HG03159 (cell line): ENCODE data around the gene FRAS1.
"Not testable (repeated sequence)": the region's sequence is repeated elsewhere in the genome, so short reads cannot be mapped to it uniquely, and the experiment has no call there.

Experiments
- ATAC-seq: cut with Tn5 transposase; IDR thresholded peaks from one replicate; pipeline ENCODE4 v1.9.1; 2021; ENCODE audit warnings: mild to moderate bottlenecking, moderate library complexity; ENCODE audit not compliant: unreplicated experiment

Gene FRAS1

DNA sequence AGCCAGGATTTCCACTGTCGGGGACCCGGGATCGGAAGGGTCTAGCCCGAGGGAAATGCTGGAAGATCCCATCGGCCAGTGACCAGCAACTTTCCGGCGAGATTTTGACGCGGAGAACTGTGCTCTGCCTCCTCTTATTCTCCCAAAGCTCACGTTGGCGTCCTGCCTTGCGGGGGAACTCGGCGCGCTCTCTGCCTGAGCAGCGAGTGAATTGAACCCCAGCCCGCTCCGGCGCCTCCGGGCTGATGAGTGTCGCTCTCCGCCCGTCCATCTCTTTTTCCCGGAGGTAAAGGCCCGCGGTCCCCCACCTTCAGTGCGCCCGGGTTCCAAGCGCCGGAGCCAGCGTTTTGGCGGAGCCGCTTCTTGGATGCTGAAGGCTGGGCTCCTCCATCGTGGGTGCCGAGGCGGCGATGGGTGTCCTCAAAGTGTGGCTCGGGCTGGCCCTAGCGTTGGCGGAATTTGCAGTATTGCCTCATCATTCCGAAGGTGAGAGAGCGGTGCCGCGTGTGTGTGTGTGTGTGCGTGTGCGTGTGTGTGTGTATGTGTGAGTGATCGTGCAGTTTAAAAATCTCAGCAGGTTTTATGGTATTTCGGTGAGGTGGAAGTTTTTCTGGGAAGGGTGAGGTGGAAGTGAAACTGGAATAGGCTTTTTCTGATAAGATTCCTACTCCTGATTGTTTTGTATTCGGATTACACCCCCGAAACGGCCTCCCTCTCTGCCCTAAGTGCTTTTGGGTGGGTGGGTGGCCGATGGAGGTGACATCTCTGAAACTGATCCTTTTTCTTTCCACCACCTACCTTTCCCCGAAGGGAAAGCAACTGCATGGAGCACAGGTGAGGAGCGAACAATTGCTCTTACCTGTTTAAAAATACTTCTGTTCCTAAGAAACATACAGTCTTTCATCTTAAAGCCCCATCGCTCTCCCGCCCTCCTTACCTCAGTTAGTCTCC is 752 bp downstream of the FRAS1 start:
- no peak for ATAC-seq

DNA sequence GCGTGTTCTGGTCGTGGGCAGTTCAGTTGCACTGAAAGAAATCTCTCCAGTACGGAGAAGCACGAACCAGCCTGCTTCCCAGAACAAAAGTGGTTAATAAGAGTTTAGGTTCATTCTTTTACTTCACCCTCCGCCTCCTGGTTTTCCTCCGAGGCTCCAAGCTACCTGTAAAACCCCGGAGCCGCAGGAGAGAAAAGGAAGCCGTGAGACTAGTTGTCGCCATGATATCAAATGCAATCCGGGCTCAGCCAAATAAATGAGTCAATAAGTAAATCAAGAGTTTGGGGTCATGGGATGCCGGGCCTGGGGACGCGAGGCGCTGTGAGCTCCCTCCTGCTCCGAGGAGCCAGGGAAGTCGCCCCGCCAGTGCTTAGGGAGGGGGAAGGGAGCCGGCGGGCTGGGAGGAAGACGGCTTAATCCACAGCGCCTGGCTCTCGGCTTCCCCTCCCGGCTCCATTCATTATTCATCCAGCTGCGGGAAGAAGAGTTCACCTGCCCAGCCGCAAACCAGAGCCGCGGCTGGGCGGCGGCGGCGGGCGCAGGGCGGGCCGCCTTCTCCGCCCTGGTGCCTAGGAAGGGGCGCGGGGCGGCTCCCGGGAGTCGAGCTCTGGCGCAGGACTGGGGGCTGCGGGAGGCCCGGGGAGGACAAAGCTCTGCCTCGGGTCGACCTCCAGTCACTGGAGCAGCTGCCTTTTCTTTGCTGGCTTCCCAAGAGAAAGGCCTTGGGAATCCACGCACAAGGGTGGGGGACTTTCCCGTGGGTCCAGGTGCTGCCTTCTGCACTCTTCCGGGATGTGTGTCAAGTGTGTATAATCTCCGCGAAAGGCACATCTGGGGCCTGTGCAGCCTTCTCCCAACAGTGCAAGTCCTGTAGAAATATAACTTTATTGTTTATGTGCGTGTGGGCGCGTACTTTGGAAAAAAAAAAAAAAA is 1.7 kb downstream of the FRAS1 start:
- no peak for ATAC-seq

DNA sequence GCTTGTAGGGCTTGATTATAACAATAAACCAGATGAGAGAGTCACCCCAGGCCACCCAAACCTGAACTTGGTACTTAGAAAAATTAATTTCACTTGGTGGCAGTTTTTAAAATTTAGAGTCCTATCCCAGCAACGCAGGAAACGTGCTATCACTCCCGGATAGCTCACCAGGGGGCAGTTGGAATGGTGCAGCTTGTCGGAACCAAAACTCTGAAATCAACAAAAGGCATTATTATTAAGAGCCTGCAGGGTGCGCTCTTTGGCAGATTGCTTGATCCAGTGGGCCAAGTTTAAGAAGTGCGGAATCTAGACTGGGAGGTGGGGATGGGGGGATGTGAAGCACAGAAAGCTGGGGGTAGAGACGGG is 2.4 kb downstream of the FRAS1 start:
- ATAC-seq = no peak

DNA sequence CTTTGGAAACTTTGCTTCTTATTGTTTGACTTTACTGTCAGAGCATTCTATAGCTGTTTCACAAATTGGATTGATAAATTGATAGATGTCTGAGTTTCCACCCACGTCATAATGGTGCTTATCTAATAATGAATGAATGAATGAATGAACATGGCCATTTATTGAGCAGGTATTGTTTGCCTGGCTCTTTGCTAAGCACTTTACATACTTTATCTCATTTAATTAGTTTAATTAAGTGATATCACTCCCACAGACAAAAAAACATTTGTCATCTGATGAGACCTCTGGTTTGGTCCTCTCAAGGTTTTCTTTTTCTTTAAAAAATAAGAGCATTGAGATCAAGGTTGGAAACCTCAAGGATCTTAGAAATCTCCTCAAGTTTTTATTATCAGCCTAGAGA is 2.8 kb downstream of the FRAS1 start:
- no peak for ATAC-seq

DNA sequence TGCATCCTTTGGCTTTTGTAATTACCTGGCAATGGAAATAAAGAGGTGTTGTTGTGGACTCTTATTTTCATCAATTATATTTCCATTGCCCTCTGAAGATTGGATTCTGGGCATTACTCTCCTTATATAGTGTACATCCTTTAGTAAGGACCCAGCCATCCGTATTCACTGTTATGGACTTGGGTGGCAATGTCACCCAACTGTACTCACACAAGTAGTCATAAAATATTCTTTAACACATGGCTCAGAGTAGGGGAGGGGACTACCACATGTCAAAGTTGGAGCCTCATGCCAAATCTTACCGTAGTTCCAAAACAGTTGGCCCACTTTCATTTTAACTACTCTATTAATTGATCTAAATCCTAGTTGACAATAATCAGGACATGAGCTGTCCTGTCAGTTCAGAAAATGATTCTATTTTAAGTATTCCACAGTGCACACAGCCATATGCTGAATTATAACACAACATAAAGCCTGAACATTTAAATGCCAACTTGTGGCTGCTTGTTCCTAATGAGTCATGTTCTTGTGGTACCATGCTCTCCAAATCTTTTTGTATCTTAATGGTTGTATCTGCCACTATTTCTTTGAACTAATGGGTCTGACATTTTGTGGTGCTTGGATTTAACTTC is 4.9 kb downstream of the FRAS1 start:
- ATAC-seq = no peak

DNA sequence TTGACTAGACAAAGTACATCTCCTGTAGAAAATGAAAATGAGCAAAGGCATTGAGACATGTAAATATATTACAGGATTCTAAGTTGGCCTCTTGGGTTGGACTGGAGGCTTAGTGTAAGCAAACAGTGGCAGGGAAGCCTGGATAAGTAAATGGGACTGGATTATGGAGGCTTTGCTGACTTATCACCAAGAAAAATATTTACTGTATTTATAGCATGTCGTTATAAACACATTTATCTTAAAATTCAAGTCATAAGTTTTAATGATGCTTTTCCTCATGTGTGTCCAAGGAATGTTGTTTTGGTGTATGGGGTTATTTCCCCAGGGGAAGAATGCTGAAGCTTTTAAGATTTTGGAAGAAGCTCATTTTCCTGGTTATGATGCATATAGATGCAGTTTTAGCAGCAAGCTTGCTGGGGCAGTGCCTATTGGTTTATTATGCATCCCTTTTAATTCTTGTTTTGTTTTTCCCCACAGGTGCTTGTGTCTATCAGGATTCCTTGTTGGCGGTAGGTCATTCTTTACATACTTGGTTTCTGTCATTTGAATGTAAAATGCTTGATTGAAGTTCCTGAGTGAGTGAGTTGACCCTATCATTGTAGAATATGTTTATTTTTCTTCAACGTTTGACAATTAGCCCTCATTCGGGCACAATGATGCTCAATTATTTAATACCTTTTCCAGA is 8.5 kb downstream of the FRAS1 start:
- no peak for ATAC-seq

DNA sequence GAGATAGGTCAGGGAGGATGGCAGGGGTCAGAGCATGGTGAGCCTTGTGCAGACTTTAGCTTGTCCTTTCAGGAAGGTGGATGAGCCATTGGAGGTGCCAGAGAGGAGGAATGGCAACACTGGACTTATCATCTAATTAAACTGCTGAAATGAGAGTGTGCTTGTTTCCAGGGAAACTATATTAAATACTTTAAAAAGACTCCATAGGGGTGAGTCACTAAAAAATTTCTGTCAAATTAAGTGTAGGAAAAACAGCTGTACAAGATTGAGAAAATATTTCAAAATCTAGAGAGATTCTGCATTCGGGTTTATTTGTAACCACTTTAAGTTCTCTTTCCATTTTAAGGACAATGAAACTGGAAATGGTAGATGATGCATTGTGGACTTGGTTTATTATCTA is 11.4 kb downstream of the FRAS1 start:
- no peak for ATAC-seq

DNA sequence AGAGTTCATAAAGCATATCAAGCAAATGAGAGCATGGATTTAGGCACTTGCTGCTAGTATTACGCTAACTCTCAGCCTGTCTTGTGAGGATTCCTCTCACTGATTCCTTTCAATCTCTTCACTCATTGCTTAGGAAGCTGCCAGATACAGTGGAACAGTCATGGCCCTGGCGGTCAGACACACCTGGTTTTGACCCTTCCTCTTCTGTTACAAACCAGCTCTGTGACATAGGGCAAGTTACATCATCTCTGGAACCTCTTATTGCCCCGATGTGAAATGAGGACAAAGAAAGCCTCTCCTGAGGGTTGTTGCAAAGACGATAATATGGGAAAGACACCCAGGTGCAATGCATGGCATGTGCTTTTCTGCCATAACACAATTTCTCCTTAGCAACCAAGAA is 12.2 kb downstream of the FRAS1 start:
- no peak for ATAC-seq

DNA sequence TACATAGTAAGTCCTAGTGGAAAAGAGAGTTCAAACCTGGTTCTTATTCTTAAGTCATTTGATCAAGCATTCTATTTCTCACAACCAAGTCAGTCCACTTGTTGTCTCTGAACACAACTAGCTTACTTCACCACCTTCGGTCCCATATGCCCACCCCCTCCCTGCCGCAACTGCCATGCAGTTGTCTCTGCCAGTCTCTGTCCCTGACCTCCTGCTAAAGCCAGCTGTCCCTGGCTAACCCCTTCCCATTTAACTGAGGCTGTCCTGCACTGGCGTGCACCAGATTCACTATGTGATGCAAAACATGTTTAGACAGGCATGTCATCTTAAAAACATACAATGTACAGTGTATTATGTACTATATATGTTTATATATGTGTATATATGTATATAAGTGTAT is 12.7 kb downstream of the FRAS1 start:
- ATAC-seq = no peak

DNA sequence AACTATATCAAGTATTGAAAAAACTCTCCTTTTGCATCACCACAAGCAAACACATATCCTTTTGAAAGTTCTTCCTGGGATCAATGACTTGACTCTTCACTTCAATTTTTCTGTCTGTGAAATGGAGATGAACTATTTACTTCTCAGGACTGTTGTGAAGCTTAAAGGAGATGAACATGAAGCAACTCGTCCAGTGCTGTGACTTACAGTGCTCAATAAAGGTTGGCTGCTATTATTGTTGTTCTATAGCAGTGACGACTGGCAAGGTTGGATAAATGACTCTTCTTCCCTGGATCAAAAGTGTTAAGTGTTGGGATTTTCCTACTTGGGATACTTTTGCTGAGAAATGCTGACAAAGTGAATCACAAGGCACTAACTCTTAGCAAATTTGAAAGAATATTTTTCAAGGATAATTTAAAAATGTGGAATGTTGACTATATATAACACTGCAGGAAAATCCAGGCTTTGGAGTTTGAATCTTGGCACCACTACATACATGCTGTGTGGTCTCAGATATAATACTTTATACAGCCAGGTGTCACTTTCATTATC is 13.7 kb downstream of the FRAS1 start:
- ATAC-seq = no peak

DNA sequence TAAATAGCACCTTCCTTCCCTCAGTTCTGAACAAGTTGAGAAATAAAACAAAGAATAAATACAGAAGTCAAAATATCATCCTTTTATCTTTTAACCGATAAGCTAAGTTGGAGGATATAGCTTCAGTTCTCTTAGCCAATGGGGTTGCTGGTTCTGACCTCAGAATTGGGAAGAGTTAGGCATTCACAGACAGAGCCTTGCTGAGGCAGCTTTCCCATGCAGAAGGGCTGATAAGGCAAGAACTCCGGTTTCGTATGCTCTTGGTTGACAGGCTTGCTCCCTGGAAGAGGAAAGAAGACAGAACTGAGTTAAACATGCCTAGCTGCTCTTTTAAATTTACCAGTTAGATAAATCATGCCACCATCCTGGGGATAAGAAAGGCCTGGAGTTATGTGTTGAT is 17.6 kb downstream of the FRAS1 start:
- no peak for ATAC-seq

DNA sequence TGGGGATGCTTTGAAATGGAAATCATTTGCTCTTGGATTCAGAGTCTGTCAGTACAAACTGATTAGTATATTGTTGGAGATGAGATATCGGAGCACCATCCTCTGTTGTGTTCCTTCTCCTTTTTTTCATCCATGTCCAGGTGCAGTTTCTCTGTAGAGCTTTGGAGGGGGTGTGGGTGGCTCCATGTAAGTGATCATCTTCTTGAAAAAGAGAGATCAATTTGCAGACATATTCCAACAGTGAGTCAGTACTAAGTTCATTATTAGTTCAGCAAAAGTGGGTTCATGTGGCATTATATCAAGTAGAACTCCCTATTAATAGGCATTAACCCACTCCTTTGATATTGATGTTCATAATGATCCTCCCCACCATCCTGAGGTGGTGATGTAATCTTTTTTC is 18.9 kb downstream of the FRAS1 start:
- ATAC-seq = no peak

DNA sequence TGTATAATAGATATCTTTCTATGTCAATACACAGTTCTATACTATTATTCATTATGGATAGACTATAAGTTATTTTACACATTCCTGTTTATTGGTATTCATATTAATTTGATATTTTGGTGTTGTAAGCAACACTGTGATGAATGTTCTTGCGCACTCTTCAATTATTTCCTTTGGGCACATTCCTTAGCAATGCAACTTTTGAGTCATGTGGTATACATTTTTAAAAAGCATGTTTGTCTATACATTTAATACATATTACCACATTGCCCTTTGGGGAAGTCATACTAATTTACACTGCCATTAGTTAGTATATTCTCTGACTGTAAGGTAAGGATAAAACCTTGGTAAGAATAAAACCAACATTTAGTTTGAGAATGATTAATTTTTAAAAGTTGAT is 21.0 kb downstream of the FRAS1 start:
- no peak for ATAC-seq

DNA sequence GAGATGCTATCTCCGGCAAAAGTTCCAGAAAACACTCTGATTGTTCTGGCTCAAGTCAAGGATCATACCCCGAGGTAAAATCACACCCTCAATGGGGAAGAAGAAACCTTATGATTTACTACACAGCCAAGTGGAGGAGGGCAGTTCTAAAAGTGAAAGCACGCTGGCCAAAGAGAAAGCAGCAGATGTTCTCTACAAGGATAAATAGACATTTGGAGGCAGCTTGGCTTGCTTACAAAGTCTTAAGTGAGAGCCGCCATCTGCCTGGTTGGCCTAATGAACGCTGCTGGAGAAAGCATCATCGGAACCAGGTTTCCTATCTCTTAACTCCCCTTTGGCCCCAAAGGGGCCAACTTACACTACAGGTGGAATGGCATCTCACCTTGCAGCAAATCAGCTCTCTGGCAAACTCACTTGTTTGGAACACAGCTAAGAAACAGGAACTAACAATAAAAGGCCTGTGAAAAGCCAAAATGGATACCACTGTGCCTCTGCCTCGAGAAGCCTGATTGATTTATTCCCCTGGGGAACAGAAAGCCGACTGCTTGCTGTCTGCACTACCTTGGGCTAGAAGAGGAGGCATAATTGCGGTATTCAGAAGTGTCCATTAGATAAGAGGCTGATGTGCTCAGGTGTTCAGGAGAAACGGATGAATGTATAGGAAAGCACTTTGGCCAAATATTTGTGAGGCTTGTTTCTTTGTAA is 22.8 kb downstream of the FRAS1 start:
- ATAC-seq = no peak

DNA sequence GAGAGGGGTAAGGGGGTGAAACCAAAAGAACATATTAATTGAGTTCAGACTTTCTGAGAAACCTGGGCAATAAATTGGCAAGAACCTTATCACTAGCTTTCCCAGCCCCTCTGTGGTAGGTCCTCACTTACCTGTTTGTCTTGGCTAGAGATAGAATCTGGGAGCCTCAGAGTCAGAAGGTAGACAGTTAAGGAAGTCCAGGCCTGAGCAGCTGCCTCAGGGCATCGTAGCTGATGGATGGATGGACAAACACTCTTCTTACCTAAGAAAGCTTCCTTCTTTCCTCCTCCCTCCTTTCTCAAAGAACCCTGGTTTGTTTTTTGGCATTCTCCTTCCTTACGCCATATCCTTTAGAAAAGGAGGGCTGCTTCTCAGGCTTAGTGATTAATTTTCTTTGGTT is 24.4 kb downstream of the FRAS1 start:
- ATAC-seq = no peak

DNA sequence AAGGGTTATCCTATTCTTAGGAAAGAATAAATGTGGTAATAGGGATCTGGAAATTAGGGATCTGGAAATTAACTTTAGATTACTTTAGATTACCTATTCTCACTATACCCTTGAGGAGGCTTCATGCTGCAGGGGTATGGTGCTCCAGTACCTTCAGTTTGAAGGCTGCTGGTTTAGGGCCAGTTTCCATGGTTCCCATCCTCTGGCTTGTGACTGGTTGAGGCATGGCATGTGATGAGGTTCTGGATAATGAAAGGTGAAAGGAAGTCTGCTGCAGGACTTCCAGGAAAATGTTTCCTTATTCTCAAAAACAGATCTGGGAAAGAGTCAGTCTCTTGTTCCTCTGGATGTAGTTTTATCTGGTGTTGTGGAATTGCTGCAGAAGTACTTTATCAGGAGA is 25.9 kb downstream of the FRAS1 start:
- ATAC-seq = no peak

DNA sequence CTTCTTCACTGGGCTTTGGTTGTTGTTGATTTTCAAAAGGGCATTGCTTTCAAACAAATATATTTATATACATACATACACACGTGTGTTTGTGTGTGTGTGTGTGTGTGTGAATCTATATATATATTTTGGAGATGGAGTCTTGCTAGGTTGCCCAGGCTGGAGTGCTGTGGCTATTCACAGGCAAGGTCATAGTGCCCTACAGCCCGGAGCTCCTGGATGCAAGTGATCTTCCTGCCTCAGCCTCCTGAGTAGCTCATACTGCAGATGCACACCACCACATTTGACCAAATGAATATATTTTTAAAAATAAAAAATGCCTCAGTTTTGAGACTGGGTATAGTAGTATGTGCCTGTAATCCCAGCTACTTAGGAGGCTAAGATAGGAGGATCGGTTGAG is 34.4 kb downstream of the FRAS1 start:
- ATAC-seq = no peak

DNA sequence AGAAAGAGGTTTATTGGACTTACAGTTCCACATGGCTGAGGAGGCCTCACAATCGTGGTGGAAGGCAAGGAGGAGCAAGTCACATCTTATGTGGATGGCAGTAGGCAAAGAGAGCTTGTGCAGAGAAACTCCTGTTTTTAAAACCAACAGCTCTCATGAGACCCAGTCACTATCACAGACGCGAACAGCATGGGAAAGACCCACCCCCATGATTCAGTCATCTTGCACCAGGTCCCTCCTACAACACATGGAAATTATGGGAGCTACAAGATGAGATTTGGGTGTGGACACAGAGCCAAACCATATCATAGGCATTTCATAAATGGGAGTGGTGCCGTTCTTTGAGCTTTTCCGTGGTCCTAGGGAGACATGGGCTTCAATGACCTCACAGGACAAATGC is 35.2 kb downstream of the FRAS1 start:
- ATAC-seq = not testable (repeated sequence)

DNA sequence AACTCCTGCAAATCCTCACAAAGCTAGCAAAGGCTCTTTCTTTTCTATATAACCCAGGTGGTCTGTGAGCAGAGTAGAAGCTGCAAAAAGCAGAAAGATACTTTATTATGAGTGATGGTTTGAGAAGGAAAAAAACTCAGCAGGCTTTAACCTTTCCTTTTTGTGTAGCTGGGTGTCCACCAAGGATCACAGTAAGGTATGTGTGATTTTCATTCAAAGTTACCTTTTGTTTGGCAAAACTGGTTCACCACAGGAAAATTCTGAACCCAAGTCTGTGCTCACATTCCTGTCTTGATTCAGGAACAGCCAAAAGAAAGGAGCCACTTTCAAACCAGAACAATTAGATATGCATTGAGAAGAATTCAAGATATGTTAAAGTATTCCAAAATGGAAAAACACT is 35.7 kb downstream of the FRAS1 start:
- no peak for ATAC-seq

DNA sequence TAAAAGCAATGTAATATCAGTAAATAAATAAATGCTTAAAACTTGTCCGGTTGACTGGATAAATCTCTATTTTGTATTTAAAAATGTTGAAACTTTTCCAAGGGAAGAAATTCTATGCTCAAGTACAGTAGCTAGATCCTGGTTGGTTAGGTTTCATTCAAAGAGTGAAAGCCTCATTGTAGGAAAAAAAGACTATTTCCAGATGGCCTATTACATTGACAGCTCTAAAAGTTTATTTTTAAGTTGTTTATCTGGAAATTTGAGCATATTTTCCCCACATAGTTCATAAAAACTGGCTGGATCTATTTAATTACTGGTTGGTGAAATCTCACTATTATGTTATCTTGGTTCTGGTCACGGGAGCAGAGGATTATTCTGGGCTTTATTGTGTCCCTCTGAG is 38.0 kb downstream of the FRAS1 start:
- ATAC-seq = no peak
